Hematopoietic multipotent progenitor cell treated with erythropoietin and hydrocortisone succinate and interleukin-3 and kit ligand, for 6 days (in vitro differentiated cells): ENCODE results near the gene SEMA4C.
"Not testable (repeated sequence)": the region's sequence is repeated elsewhere in the genome, so short reads cannot be mapped to it uniquely, and the experiment has no call there.

Experiments
- DNase-seq: peaks from one replicate; pipeline ENCODE4 v3.0.0-alpha.2; 2015

SEMA4C gene

DNA sequence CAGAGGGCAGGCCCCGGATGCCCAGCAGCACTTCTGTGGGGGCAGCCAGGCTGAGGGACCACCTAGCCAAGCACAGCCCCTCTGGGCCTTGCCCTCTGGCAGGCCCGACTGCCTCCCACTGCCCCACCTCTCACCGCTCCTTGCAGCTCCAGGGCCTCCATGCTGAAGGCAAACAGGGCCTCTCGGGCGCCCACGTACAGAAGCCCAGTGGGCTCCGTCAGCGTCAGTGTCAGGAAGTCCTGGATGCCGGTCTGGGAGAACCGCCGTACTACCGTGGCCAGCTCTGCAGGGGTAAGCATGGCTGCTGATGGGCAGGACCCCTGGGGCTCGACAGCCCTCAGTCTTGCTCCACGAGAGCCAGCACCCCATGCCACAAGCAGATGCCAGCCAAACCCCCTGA lies 3.7 kb downstream of the SEMA4C start:
- DNase-seq: no peak

DNA sequence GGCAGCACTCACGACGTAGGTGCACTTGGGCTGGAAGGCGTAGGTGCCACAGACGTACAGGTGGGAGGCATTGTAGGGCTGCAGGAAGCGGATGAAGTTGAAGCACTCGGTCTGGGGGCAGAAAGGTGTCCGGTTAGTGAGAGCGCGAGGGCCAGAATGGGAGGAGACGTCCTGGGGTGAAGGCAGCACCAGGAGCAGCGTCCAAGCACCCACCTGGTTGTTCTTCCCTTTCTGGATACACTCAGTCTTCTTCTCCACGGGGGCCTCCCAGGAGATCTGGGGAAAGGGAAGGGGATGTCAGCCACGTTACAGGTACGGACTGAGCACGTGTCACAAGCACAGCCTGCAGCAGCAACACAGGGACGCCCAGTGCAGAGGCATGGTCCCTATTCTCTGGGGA lies 4.2 kb downstream of the SEMA4C start:
- no peak for DNase-seq

- DNase-seq: no peak
These were observed 5.4 kb downstream of the SEMA4C start for GRCh38 chr2:96864343-96865091.

DNA sequence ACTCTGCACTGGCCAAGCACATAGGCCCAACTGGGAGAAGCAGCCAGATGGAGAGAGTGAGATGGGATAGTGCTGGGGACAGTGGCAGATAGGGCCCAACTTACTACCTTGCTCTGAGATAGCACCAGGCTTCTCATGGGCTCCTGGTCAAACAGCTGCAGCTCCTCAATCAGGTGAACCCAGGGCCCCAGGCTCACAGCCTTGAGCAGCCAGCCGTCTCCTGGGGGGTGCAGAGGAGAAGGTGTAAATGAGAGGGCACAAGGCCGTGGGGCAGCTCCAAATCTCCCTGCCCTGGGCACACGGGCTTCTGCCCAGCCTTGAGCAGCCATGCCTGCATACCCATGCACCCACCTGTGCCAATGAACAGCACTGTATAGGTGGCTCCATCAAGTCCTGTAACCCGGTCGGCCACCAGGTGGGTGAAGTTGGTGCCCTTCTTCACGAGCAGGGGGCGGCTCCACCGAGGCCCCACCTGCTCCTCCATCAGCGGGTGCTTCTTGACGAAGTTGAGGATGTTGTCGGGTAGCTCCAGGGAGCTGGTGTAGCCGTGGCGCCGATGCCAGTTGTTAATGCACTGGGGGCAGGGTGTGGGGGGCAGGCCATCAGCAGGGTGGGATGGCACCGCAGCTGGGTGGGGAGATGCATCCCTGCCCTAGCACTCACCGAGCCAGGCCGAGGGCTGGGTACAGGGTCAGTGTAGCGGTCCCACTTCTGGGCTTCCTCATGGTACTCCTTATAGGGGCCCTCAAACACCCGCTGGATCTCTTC lies 6.1 kb downstream of the SEMA4C start:
- no peak for DNase-seq

GRCh38 chr2:96863056-96863455 lies 6.8 kb downstream of the SEMA4C start:
- not testable (repeated sequence) for DNase-seq

GRCh38 chr2:96861074-96861473 lies 8.8 kb downstream of the SEMA4C start:
- DNase-seq: no peak

GRCh38 chr2:96860065-96861029 lies 9.5 kb downstream of the SEMA4C start:
- no peak for DNase-seq

DNA sequence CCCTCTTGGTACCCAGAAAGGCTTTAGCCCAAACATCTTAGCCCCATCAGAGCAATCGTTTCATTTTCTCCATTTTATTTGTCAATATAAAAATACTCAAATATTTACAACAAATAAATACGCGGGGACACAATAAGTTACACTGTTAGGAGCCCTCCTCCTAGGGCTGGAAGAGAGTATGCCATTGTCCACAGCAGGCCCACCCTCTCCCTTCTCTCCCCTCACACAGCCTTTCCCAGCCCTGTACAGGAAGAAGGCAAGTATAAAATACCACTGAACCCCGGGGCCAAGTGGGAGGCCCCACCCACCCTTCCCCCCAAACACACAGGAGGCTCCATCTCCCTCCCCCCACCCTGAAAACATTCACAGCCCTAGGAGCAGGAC lies 10.2 kb downstream of the SEMA4C start:
- no peak for DNase-seq

GRCh38 chr2:96859099-96859649 lies 10.7 kb downstream of the SEMA4C start:
- DNase-seq: no peak

DNA sequence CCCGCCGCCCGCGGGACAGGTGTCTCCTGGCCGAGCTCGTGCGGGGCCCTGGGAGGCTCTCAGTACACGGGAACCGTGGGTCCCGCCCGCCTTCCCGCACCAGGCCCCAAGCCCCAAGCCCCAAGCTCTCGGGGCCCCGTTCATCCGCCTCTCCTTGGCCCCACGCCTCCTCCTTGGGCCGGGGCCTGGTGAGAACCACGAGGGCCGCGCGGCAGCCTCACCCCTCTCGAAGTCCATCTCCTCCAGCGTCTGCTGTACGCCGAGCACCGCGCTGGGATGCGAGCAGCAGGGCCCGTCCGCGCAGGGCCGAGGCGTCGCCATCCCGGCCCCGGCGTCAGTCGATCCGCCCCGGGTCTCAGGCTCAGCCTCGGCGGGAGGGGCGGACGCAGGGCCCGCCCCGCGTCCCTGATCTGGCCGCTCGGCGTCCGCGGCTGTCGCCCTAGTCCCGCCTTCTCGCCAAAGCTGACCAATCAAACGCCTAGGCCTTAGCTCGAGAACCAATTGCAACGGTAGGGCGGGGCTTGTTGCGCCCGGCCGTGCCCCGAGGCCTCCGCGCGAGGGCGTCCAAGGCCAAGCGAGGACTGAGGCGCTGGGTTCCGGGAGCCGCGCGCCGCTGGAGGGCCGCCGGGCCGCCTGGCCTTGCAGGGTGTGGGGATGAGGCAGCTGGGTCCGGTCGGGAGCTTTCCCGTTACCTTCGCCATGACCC lies 12.1 kb downstream of the SEMA4C start, which contains the start of gene ANKRD39:
TSS of gene ANKRD39 (minus strand) at position 350 of the 706 bp plus-strand sequence. CDS start at position 321, 29 bp downstream.
- DNase-seq: peak; percentile 99

DNA sequence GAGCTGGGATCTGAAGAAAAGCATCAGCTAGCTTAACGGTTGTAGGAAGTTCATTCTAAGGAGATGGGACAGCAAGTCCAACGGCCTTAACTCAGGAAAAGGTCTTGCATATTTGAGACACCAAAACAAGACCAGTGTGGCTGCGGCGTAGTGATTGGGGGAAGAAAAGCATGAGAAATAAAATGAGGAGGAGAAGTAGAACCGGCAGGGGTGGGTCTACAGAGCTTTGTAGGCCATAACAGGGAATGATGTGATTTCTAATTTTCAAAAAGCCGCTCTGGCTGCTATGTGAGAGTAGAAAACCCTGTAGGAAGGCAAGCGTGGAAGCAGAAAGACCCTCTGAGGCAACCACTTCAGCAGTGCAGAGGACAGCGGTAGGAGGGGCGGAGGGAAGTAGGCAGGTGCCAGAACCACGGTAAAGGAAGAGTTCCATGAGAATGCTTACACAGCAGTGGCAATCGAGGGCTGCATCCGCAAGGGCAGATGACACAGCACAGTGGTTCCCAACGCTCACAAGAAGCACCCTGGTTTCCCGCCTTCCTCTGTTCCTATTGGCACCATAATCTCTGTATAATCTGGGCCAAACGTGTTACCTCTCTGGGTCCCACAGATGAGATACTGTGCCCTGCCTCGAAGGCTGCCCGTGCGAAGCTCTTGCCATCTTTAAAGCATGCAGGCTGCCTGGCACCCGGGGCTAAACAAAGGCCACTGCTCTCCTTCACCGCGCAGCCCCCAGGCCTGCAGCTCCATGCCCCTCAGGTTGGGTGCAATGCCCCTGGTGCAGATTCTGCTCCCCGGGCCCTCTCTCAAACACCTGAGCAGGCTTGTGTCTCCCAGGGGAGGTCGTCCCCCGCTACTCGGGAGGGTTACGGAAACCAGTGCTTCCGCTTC lies 12.9 kb downstream of the SEMA4C start:
- peak; percentile 75 for DNase-seq

- no peak for DNase-seq
These were observed 16.6 kb downstream of the SEMA4C start for GRCh38 chr2:96853321-96853720.

DNA sequence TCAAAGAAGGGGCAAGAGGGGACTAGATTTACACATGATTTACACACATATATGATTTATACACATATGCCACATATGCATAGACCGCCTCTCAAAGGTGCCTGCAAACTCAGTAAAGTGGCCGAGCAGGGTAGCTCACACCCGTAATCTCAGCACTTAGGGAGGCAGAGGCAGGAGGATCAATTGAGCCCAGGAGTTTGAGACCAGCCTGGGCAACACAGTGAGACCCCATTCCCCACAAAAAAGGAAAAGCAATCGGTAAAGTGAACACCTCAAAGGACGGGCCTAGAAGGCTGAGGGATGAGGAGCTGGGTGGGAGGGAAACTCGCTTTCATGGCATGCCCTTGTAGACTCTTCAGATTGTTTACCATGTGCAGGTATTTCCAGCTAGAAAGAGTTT lies 17.2 kb downstream of the SEMA4C start:
- no peak for DNase-seq

GRCh38 chr2:96848264-96848663 lies 21.6 kb downstream of the SEMA4C start:
- no peak for DNase-seq

DNA sequence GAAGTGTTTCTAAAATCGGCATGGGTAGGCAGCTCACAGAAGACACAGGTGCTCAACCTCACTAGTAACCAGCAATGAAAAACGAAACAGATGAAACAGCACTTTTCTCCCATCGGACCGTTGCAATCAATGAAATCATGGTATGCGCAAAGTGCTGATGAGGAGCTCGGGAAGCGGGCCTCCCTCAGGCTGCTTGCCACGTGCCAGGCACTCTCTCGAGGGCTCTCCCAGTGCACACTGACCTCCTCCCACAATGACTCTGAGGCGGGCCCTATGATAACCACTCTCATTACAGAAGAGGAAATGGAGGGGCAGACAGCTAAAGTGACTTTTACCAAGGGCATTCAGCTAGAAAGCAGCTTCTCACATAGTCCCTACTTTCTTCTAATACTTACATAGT lies 22.3 kb downstream of the SEMA4C start:
- DNase-seq: no peak

GRCh38 chr2:96846825-96847224 lies 23.1 kb downstream of the SEMA4C start:
- DNase-seq: no peak

DNA sequence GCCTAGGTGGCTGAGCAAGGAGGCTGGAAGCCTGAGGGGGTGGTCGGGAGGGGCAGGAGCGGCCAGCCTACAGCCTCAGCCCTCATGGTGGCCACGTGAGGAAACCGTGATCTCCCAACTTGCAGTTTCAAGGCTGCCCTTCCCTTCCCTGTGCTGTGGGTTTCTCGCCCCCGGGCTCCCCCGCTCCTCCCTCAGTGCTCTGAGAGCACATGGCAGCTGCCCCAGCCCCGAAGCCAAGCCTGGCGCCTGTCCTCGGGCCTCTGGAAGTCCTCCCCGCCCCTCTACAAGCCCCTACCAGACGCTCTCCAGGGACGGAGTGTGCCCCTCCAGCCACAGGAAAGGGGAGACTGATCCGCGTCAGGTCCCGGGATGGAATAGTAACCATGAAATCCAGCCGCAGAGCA lies 25.5 kb downstream of the SEMA4C start:
- no peak for DNase-seq

DNA sequence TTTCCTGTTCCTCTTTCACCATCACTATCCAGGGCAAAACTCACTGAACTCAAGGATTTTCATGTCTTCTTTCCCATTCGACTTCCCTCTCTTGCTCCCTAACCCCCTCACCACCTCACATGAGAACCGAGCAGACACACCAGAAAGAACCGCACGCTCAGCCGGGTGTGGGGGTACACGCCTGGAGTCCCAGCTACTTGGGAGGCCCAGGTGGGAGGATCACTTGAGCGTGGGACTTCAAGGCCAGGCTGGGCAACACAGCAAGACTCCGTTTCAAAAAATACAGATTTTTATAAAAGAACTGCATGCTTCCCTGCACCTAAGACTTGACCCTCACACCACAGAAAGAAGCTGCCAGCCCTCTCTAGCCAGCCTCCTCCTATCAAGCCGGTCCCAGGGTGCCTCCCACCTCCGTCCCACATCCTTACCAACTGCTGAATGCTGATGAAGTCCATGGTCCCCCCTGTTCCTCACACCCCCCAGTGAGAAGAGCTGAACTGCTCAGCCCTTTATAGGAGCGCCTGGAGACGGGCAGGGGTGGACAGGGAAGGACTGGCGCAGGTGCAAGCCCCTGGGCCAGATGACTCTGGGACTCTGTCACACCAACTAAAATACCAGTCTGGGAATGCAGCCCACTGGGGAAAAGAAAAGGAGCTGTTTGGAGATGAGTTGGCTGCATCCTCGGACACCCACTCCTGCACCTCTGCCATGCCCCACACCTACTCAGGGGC lies 26.2 kb downstream of the SEMA4C start, which contains the start of gene ANKRD23:
TSS of gene ANKRD23 (minus strand) at position 484 of the 731 bp plus-strand sequence. CDS start at position 455, 29 bp downstream.
- DNase-seq: no peak

DNA sequence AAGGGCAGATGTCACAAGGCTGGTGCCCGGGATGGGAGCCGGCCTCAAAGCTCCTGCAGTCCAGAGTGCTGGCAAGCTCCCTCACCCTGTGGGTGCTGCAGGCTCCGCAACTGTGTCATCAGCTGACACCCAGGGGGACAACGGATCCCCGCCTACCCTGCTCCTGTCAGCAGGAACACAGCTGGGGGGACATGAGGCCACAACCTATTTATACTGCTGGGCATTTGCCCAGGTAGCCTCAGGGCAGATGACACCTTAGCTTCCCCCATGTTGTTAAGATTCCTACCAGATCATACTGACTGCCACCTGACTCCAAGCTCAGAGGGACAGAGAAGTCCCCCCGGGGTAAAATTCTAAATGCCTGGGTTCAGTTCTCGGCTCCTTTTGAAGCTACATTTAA lies 27.3 kb downstream of the SEMA4C start:
- no peak for DNase-seq
